K562 (cell line): ENCODE results near the gene MITF. TPM values are rescaled to one million over a fixed set of nuclear protein-coding genes. Genes with fewer than 3 reads are reported as not detected.

Source experiments
- ATF6 ChIP-seq: sonication (generic); formaldehyde crosslinking; IDR thresholded peaks from 2 replicates; pipeline ENCODE4 v1.4.0; 2020; ENCODE audit warnings: mild to moderate bottlenecking, missing genetic modification reagents
- BACH1 ChIP-seq: fragments of 200-800 bp; sonication (Bioruptor generic); IDR thresholded peaks from 2 replicates; pipeline ENCODE4 v1.6.1; 2016; ENCODE audit warnings: missing genetic modification characterization, missing compliant biosample characterization
- BCL6 ChIP-seq: fragments of 250-450 bp; sonication (Bioruptor Pico); IDR thresholded peaks from 2 replicates; pipeline ENCODE4 v1.4.0; 2020
- CXXC5 ChIP-seq: fragments of 250-450 bp; sonication (Bioruptor Pico); IDR thresholded peaks from 2 replicates; pipeline ENCODE4 v1.8.0; 2022; ENCODE audit warnings: inconsistent platforms, mild to moderate bottlenecking, moderate library complexity
- DIDO1 ChIP-seq: fragments of 450-650 bp; IDR thresholded peaks from 2 replicates; pipeline ENCODE4 v1.6.1; 2016; ENCODE audit warnings: low read depth, missing biosample characterization, missing genetic modification characterization
- ETS2 ChIP-seq: IDR thresholded peaks from 2 replicates; pipeline ENCODE4 v1.6.1; 2016; ENCODE audit warnings: borderline replicate concordance, missing genetic modification characterization, mild to moderate bottlenecking, moderate library complexity, missing compliant biosample characterization; ENCODE audit not compliant: poor library complexity, severe bottlenecking
- EZH2 ChIP-seq: IDR thresholded peaks from 2 replicates; pipeline ENCODE4 v1.6.1; 2012; ENCODE audit warnings: low read depth, mild to moderate bottlenecking, inconsistent platforms, low read length, borderline replicate concordance
- GABPB1 ChIP-seq: sonication (generic); formaldehyde crosslinking; IDR thresholded peaks from 2 replicates; pipeline ENCODE4 v1.8.0; 2022; ENCODE audit warnings: mild to moderate bottlenecking, missing genetic modification reagents
- HDAC1 ChIP-seq, 2 experiments: fragments of 450-650 bp; IDR thresholded peaks; 2 replicates each; pipeline ENCODE4 v1.6.1; 2016 to 2017; ENCODE audit warnings: inconsistent platforms in 1 of 2, mild to moderate bottlenecking in 1 of 2, moderate library complexity in 1 of 2
- ILF3 ChIP-seq: fragments of 450-650 bp; IDR thresholded peaks from 2 replicates; pipeline ENCODE4 v1.6.1; 2018; ENCODE audit warnings: antibody characterized with exemption, mild to moderate bottlenecking, moderate library complexity, borderline replicate concordance
- NUFIP1 ChIP-seq: fragments of 450-650 bp; IDR thresholded peaks from 2 replicates; pipeline ENCODE4 v1.6.1; 2018; ENCODE audit not compliant: partially characterized antibody
- PRDM10 ChIP-seq: fragments of 450-650 bp; IDR thresholded peaks from 2 replicates; pipeline ENCODE4 v1.6.1; 2018; ENCODE audit not compliant: partially characterized antibody
- RBBP5 ChIP-seq: fragments of 200-600 bp; sonication (generic); IDR thresholded peaks from 2 replicates; pipeline ENCODE4 v1.6.1; 2012; ENCODE audit warnings: borderline replicate concordance, mild to moderate bottlenecking, low read length, control low read depth, inconsistent platforms; ENCODE audit not compliant: insufficient read depth, poor library complexity, severe bottlenecking
- SFPQ ChIP-seq: fragments of 200-400 bp; formaldehyde crosslinking; IDR thresholded peaks from 2 replicates; pipeline ENCODE4 v1.6.1; 2017; ENCODE audit warnings: mild to moderate bottlenecking, low read depth, low read length, moderate library complexity
- SNIP1 ChIP-seq: fragments of 450-650 bp; IDR thresholded peaks from 2 replicates; pipeline ENCODE4 v1.7.1; 2017; ENCODE audit warnings: low read depth, mild to moderate bottlenecking
- ZNF121 ChIP-seq: sonication (generic); formaldehyde crosslinking; conservative IDR thresholded peaks from 2 replicates; pipeline ENCODE4 v1.8.0; 2022; ENCODE audit warnings: missing genetic modification reagents
- ZNF165 ChIP-seq: fragments of 250-450 bp; sonication (Bioruptor Pico); IDR thresholded peaks from 2 replicates; pipeline ENCODE4 v1.4.0; 2020; ENCODE audit warnings: borderline replicate concordance
- ZNF224 ChIP-seq: sonication (generic); formaldehyde crosslinking; IDR thresholded peaks from 2 replicates; pipeline ENCODE4 v1.8.0; 2022; ENCODE audit warnings: mild to moderate bottlenecking, missing genetic modification reagents
- ZNF274 ChIP-seq: IDR thresholded peaks from 2 replicates; pipeline ENCODE4 v1.6.1; 2011; ENCODE audit warnings: low read depth, mild to moderate bottlenecking, low read length, moderate library complexity, borderline replicate concordance
- ZNF316 ChIP-seq: fragments of 450-650 bp; IDR thresholded peaks from 2 replicates; pipeline ENCODE4 v1.6.1; 2016
- ZNF431 ChIP-seq: sonication (generic); formaldehyde crosslinking; IDR thresholded peaks from 2 replicates; pipeline ENCODE4 v1.8.0; 2022; ENCODE audit warnings: mild to moderate bottlenecking, missing genetic modification reagents
- ZNF778 ChIP-seq: fragments of 450-650 bp; formaldehyde crosslinking; IDR thresholded peaks from 2 replicates; pipeline ENCODE4 v1.4.0; 2020; ENCODE audit warnings: mild to moderate bottlenecking, moderate library complexity
- polyA plus RNA-seq, 8 experiments: library from polyadenylated mRNA; depleted of rRNA in 4 of 8; stranded (reverse) in 5 of 8; unstranded in 3 of 8; fragments of >200 nt; fragmentation: Nextera tagmentation in 2 of 8; fragmentation: Illumina TruSeq in 1 of 8; extraction: Ambion mirVana in 2 of 8; extraction: Trizol in 1 of 8; gene quantifications; 2 replicates each; pipeline versions ENCODE4 v1.2.1 to v1.2.3, GENCODE V29; 2011 to 2014; ENCODE audit warnings: inconsistent platforms in 1 of 8, missing spikeins in 1 of 8
- total RNA-seq, 7 experiments: library from RNA; depleted of rRNA in 6 of 7; stranded (reverse); fragments of >200 nt in 6 of 7; fragmentation: Illumina TruSeq in 2 of 7; extraction: Trizol in 2 of 7; gene quantifications; 2 replicates each; pipeline versions ENCODE4 v1.2.1 to v1.2.3, GENCODE V29; 2011 to 2021; ENCODE audit warnings: low replicate concordance in 1 of 7

Gene MITF
- total and polyA plus RNA-seq, 9 of the 15 experiments (the other 6 are each of a cell fraction or from before 2014, with no cell fraction given): 5.6 to 14.9 (median 11.1) TPM

GRCh38 chr3:69724722-69725435, 14.4 kb upstream of the MITF start (continued):
- TF ChIP-seq ATF6 (CRISPR knock-in tag) (no peak), ETS2 (tag) (no peak), ZNF121 (no peak), PRDM10 (no peak), BACH1 (tag) (peak; percentile 79), NUFIP1 (no peak), ZNF165 (CRISPR knock-in tag) (no peak), ZNF778 (CRISPR knock-in tag) (no peak), ZNF274 (0 out of 2 replicates have a peak, but pooled peaks have one; percentile 51), DIDO1 (tag) (no peak), SFPQ (no peak), EZH2 (no peak), ZNF224 (CRISPR knock-in tag) (no peak), ZNF316 (peak; percentile 92), RBBP5 (no peak), HDAC1 (IDR thresholded peaks at IDR 0.05) (peak in 1 of 2 experiments; percentile 52; a peak in 1 of 4 replicates), ILF3 (no peak), BCL6 (no peak), CXXC5 (CRISPR knock-in tag) (no peak; the same call in 1 of the 2 replicates), SNIP1 (no peak), ZNF431 (CRISPR knock-in tag) (no peak), GABPB1 (CRISPR knock-in tag) (no peak)
